H1 (cell line): ENCODE results near the gene SLC5A9. TPM values are rescaled to one million over a fixed set of nuclear protein-coding genes. Genes with fewer than 3 reads are reported as not detected.

Source experiments
- CTCF ChIA-PET: fragments of 300-600 bp; sonication (Branson Sonifier 250); formaldehyde crosslinking; loops from one replicate; lab custom pipeline; 2021; ENCODE audit not compliant: partially characterized antibody; lab: Charles Lee
- POLR2A ChIA-PET: fragments of 300-600 bp; sonication (Branson Sonifier 250); formaldehyde crosslinking; loops from one replicate; lab custom pipeline; 2021; ENCODE audit warnings: inconsistent platforms; ENCODE audit not compliant: partially characterized antibody; lab: Charles Lee
- DNase-seq, 2 experiments: peaks; one replicate each; pipeline versions ENCODE4 v3.0.0 to v3.0.0-alpha.2; 2010 to 2022; ENCODE audit warnings: low spot score in 2 of 2, low read depth in 1 of 2, mixed read lengths in 1 of 2
- FAIRE-seq: peaks from 2 replicates; lab custom pipeline; 2011; peaks lifted over from hg19 to GRCh38; lab: Jason Lieb, UNC
- H2AFZ ChIP-seq: 2 replicates; pipeline ENCODE4 v1.8.1; 2012; ENCODE audit warnings: low read length, inconsistent platforms
- H2AK5ac ChIP-seq: 2 replicates; pipeline ENCODE4 v1.6.1; 2013; ENCODE audit warnings: low read depth, low read length
- H2BK120ac ChIP-seq: replicated peaks from 2 replicates; pipeline ENCODE3; 2013; ENCODE audit warnings: low read depth, low read length, inconsistent platforms
- H2BK12ac ChIP-seq: 2 replicates; pipeline ENCODE4 v1.6.1; 2013; ENCODE audit warnings: low read depth, low read length
- H2BK15ac ChIP-seq: 2 replicates; pipeline ENCODE4 v1.6.1; 2013; ENCODE audit warnings: low read length
- H2BK20ac ChIP-seq: 2 replicates; pipeline ENCODE4 v1.6.1; 2013; ENCODE audit warnings: low read length
- H2BK5ac ChIP-seq: 2 replicates; pipeline ENCODE4 v1.6.1; 2013; ENCODE audit warnings: low read depth, low read length
- H3K14ac ChIP-seq: 2 replicates; pipeline ENCODE4 v1.6.1; 2013; ENCODE audit warnings: inconsistent platforms; ENCODE audit not compliant: insufficient read length
- H3K18ac ChIP-seq: 2 replicates; pipeline ENCODE4 v1.6.1; 2013; ENCODE audit warnings: low read length; ENCODE audit errors: extremely low read depth
- H3K23ac ChIP-seq: 2 replicates; pipeline ENCODE4 v1.6.1; 2013; ENCODE audit warnings: inconsistent platforms; ENCODE audit not compliant: insufficient read length
- H3K23me2 ChIP-seq: 2 replicates; pipeline ENCODE4 v1.6.1; 2013; ENCODE audit warnings: low read depth, low read length
- H3K27ac ChIP-seq: 2 replicates; pipeline ENCODE4 v1.6.1; 2011; ENCODE audit warnings: low read depth, low read length, inconsistent platforms
- H3K27me3 ChIP-seq, 4 experiments: replicated peaks in 1 of 4; 1 replicate in 1 of 4; 2 replicates in 3 of 4; pipeline versions ENCODE4 v1.6.1 to v1.8.1; 2011 to 2013; ENCODE audit warnings: low read length in 3 of 4, mild to moderate bottlenecking in 3 of 4, inconsistent platforms in 2 of 4, mixed read lengths in 2 of 4, moderate library complexity in 1 of 4; ENCODE audit not compliant: control insufficient read depth in 3 of 4, insufficient read depth in 3 of 4; ENCODE audit errors: extremely low read depth in 1 of 4
- H3K36me3 ChIP-seq, 4 experiments: 2 replicates each; pipeline versions ENCODE4 v1.6.1 to v1.8.1; 2011 to 2013; ENCODE audit warnings: mild to moderate bottlenecking in 4 of 4, low read length in 3 of 4, moderate library complexity in 2 of 4, control low read depth in 1 of 4, inconsistent platforms in 1 of 4; ENCODE audit not compliant: insufficient read depth in 4 of 4, control insufficient read depth in 2 of 4
- H3K4ac ChIP-seq: replicated peaks from 2 replicates; pipeline ENCODE3; 2013; ENCODE audit warnings: low read length, low read depth, mixed read lengths, inconsistent platforms; ENCODE audit not compliant: insufficient read length
- H3K4me1 ChIP-seq, 4 experiments: replicated peaks in 1 of 4; 1 replicate in 1 of 4; 2 replicates in 3 of 4; pipeline versions ENCODE4 v1.6.1 to v1.8.1; 2011 to 2013; ENCODE audit warnings: low read length in 3 of 4, inconsistent platforms in 2 of 4, mixed read lengths in 1 of 4; ENCODE audit not compliant: insufficient read depth in 4 of 4, control insufficient read depth in 3 of 4
- H3K4me2 ChIP-seq, 2 experiments: 2 replicates each; pipeline versions ENCODE4 v1.6.1 to v1.8.1; 2011 to 2013; ENCODE audit warnings: low read depth in 2 of 2, low read length in 2 of 2, control low read depth in 1 of 2, inconsistent platforms in 1 of 2, mild to moderate bottlenecking in 1 of 2; ENCODE audit not compliant: insufficient read depth in 1 of 2
- H3K4me3 ChIP-seq, 4 experiments: fragments of 200-600, 300-600 bp in 1 of 4; sonication (generic), shearing (Covaris generic), sonication (Bioruptor Twin) in 1 of 4; 2 replicates each; pipeline versions ENCODE4 v1.5.1 to v1.8.1; 2011 to 2016; ENCODE audit warnings: low read length in 4 of 4, low read depth in 3 of 4, control low read depth in 2 of 4, inconsistent platforms in 2 of 4, mild to moderate bottlenecking in 2 of 4, mixed read lengths in 1 of 4, moderate library complexity in 1 of 4; ENCODE audit not compliant: insufficient read depth in 2 of 4; ENCODE audit errors: extremely low read depth in 1 of 4
- H3K56ac ChIP-seq: replicated peaks from 2 replicates; pipeline ENCODE3; 2013; ENCODE audit warnings: low read depth, mild to moderate bottlenecking, mixed read lengths, low read length, inconsistent platforms; ENCODE audit not compliant: insufficient read length
- H3K79me1 ChIP-seq: 2 replicates; pipeline ENCODE4 v1.6.1; 2013; ENCODE audit warnings: low read depth, low read length, control low read depth
- H3K79me2 ChIP-seq, 2 experiments: 2 replicates each; pipeline versions ENCODE4 v1.6.1 to v1.8.1; 2012 to 2013; ENCODE audit warnings: low read length in 2 of 2, mild to moderate bottlenecking in 2 of 2, inconsistent platforms in 1 of 2; ENCODE audit not compliant: insufficient read depth in 2 of 2, control insufficient read depth in 1 of 2
- H3K9ac ChIP-seq, 4 experiments: replicated peaks in 1 of 4; 1 replicate in 1 of 4; 2 replicates in 3 of 4; pipeline versions ENCODE4 v1.6.1 to v1.8.1; 2011 to 2013; ENCODE audit warnings: low read depth in 3 of 4, low read length in 3 of 4, control low read depth in 2 of 4, mild to moderate bottlenecking in 2 of 4, moderate library complexity in 2 of 4, inconsistent platforms in 1 of 4; ENCODE audit errors: extremely low read depth in 1 of 4
- H3K9me3 ChIP-seq, 2 experiments: 2 replicates each; pipeline versions ENCODE4 v1.6.1 to v1.8.1; 2012 to 2013; ENCODE audit warnings: mild to moderate bottlenecking in 2 of 2, moderate library complexity in 2 of 2, control low read depth in 1 of 2, inconsistent platforms in 1 of 2, low read depth in 1 of 2, low read length in 1 of 2, mixed read lengths in 1 of 2; ENCODE audit not compliant: insufficient read depth in 2 of 2
- H4K20me1 ChIP-seq, 2 experiments: replicated peaks in 1 of 2; 2 replicates each; pipeline versions ENCODE3 to v1.8.1; 2011 to 2013; ENCODE audit warnings: inconsistent platforms in 2 of 2, low read length in 2 of 2, mild to moderate bottlenecking in 1 of 2; ENCODE audit not compliant: insufficient read depth in 2 of 2, control insufficient read depth in 1 of 2
- H4K5ac ChIP-seq: 2 replicates; pipeline ENCODE4 v1.6.1; 2013; ENCODE audit warnings: low read length, low read depth, mixed read lengths, inconsistent platforms; ENCODE audit not compliant: insufficient read length
- H4K8ac ChIP-seq: 2 replicates; pipeline ENCODE4 v1.8.0; 2013; ENCODE audit warnings: mild to moderate bottlenecking, moderate library complexity, low read length, inconsistent platforms; ENCODE audit not compliant: insufficient read depth; ENCODE audit errors: extremely low read depth
- H4K91ac ChIP-seq: replicated peaks from 2 replicates; pipeline ENCODE3; 2013; ENCODE audit warnings: low read length, mixed read lengths, inconsistent platforms; ENCODE audit not compliant: insufficient read length
- CBX5 ChIP-seq: fragments of 300-800, 300-1000 bp; sonication (generic); IDR thresholded peaks from 2 replicates; pipeline ENCODE4 v1.7.1; 2016; ENCODE audit warnings: antibody characterized with exemption, low read length, low read depth
- EGR1 ChIP-seq: IDR thresholded peaks from 2 replicates; pipeline ENCODE4 v1.6.1; 2011; ENCODE audit warnings: low read depth, low read length, borderline replicate concordance
- EZH2 ChIP-seq: fragments of 200-600 bp; sonication (generic); IDR thresholded peaks from 2 replicates; pipeline ENCODE4 v1.7.1; 2012; ENCODE audit warnings: low read depth, mild to moderate bottlenecking, moderate library complexity, low read length, inconsistent platforms; ENCODE audit not compliant: severe bottlenecking
- KDM5A ChIP-seq: fragments of 200-600 bp; IDR thresholded peaks from 2 replicates; pipeline ENCODE4 v1.7.1; 2012; ENCODE audit warnings: mild to moderate bottlenecking, low read length, inconsistent platforms, mixed read lengths
- MAFK ChIP-seq: IDR thresholded peaks from 2 replicates; pipeline ENCODE4 v1.6.1; 2012; ENCODE audit warnings: low read depth, mild to moderate bottlenecking, improper control_type of control experiment, low read length
- PHF8 ChIP-seq: fragments of 200-600 bp; sonication (generic); conservative IDR thresholded peaks from 2 replicates; pipeline ENCODE4 v1.7.1; 2012; ENCODE audit warnings: low read depth, mild to moderate bottlenecking, inconsistent platforms, low read length, moderate library complexity
- RAD21 ChIP-seq, 2 experiments: IDR thresholded peaks in 1 of 2; conservative IDR thresholded peaks in 1 of 2; 2 replicates each; pipeline ENCODE4 v1.6.1; 2011; ENCODE audit warnings: low read depth in 2 of 2, low read length in 2 of 2, improper control_type of control experiment in 1 of 2, inconsistent platforms in 1 of 2, mild to moderate bottlenecking in 1 of 2, moderate library complexity in 1 of 2
- RNF2 ChIP-seq: fragments of 200-900, 300-1000 bp; sonication (generic); IDR thresholded peaks from 2 replicates; pipeline ENCODE4 v1.7.1; 2016; ENCODE audit warnings: borderline replicate concordance, low read depth, mild to moderate bottlenecking, antibody characterized with exemption, low read length; ENCODE audit not compliant: poor library complexity, severe bottlenecking; ENCODE audit errors: missing control alignments
- SIN3A ChIP-seq, 2 experiments: IDR thresholded peaks in 1 of 2; conservative IDR thresholded peaks in 1 of 2; 2 replicates each; pipeline ENCODE4 v1.6.1; 2011 to 2012; ENCODE audit warnings: low read length in 2 of 2, improper control_type of control experiment in 1 of 2, low read depth in 1 of 2, mild to moderate bottlenecking in 1 of 2
- SIX5 ChIP-seq: IDR thresholded peaks from 2 replicates; pipeline ENCODE4 v1.6.1; 2011; ENCODE audit warnings: mild to moderate bottlenecking, low read depth, low read length
- SP2 ChIP-seq: IDR thresholded peaks from 2 replicates; pipeline ENCODE4 v1.6.1; 2012; ENCODE audit warnings: mild to moderate bottlenecking, low read length, inconsistent platforms
- TCF12 ChIP-seq: IDR thresholded peaks from 2 replicates; pipeline ENCODE4 v1.6.1; 2011; ENCODE audit warnings: low read depth, mild to moderate bottlenecking, low read length
- TEAD4 ChIP-seq: IDR thresholded peaks from 2 replicates; pipeline ENCODE4 v1.6.1; 2012; ENCODE audit warnings: low read depth, low read length, inconsistent platforms, mixed read lengths
- WGBS, 2 experiments: shearing (Covaris generic) in 1 of 2; methylation state at CpG; one replicate each; pipeline versions ENCODE4 v1.1.6 to v1.1.7; 2013 to 2015; ENCODE audit warnings: low lambda C conversion rate in 2 of 2, mixed read lengths in 2 of 2, inconsistent platforms in 1 of 2, low coverage in 1 of 2, missing lambda C conversion rate in 1 of 2; ENCODE audit not compliant: insufficient replicate concordance in 2 of 2, insufficient coverage in 1 of 2, insufficient read length in 1 of 2; ENCODE audit errors: extremely low coverage in 1 of 2, missing lambda C conversion rate in 1 of 2; 5-methylcytosine and 5-hydroxymethylcytosine counted together
- polyA plus RNA-seq, 7 experiments: library from polyadenylated mRNA; depleted of rRNA in 3 of 7; stranded (reverse) in 5 of 7; unstranded in 2 of 7; fragments of >200 nt in 5 of 7; fragments of 200-250 nt in 2 of 7; gene quantifications; 1 replicate in 5 of 7; 2 replicates in 1 of 7; 4 replicates in 1 of 7; pipeline versions ENCODE4 v1.2.1 to v1.2.3, GENCODE V29; 2011 to 2013; ENCODE audit warnings: missing spikeins in 2 of 7, mixed read lengths in 2 of 7
- total RNA-seq: library from RNA; stranded (reverse); fragmentation: NEBNext Ultra II Directional; extraction: Animal tissue kit (Norgen Biotek cat#: 25700); gene quantifications from 2 replicates; pipeline ENCODE4 v1.2.1, GENCODE V29; 2021

The SLC5A9 gene
- total and polyA plus RNA-seq, 2 of the 8 experiments (the other 6 are each of a cell fraction or from before 2014, with no cell fraction given) = 0.03 TPM; not detected in 1

DNA sequence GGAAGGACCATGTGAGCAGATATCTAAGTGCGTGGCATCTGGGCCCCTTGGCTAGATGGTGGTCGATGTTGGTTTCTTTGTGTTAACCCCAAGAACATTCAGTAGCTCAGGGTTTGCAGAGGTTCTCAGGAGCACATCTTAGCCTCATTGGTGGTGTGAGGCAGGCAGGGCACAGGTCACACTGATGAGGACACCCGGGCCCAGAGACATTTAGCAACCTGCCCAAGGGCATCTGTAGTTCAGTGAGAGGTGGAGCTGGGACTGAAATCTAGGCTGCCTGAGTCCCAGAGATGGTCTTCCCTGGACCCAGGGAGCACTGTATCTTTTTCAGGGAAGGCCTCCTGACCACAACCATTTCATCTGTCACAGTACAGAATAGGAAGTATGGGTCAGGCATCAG lies 859 bp upstream of the SLC5A9 start:
- no peak for FAIRE-seq
- WGBS, 2 experiments = 90% methylated on average over 3 of the region's 3 CpGs; no CpG with 5 or more reads in 1 of the 2 experiments
- H2AFZ ChIP-seq = no peak overlapping the region
- H3K4ac ChIP-seq = no peak overlapping the region
- H4K91ac ChIP-seq = no peak overlapping the region
- H2BK15ac ChIP-seq = no peak overlapping the region
- ChIA-PET POLR2A (no interaction called here), CTCF (interaction anchor here (0.9 to 1.7 kb wide), 5 partner anchors 14 to 26 kb away, joined by 3 to 6 read pairs (median 3); no protein-coding TSS in a partner anchor)
- no peaks in the 10 kb centered on the region for H3K4me1 ChIP-seq
- no peaks in the 10 kb centered on the region for H3K79me1 ChIP-seq
- H2AK5ac ChIP-seq = no peak overlapping the region
- H4K8ac ChIP-seq = no peak overlapping the region
- no peaks in the 10 kb centered on the region; the same call in 1 of the 2 replicates for H3K23me2 ChIP-seq
- H3K14ac ChIP-seq = no peak overlapping the region
- no peaks in the 10 kb centered on the region for H3K9me3 ChIP-seq
- no peaks in the 10 kb centered on the region for H3K79me2 ChIP-seq
- no peak overlapping the region for H2BK120ac ChIP-seq
- H3K36me3 ChIP-seq = no peaks in the 10 kb centered on the region
- no peak overlapping the region for H4K5ac ChIP-seq
- no peak overlapping the region for H3K9ac ChIP-seq
- no peak overlapping the region for H3K4me3 ChIP-seq
- H2BK5ac ChIP-seq = no peak overlapping the region
- no peak overlapping the region for H2BK20ac ChIP-seq
- no peak overlapping the region for H3K23ac ChIP-seq
- no peak overlapping the region for H3K27ac ChIP-seq
- H3K56ac ChIP-seq = no peak overlapping the region
- H4K20me1 ChIP-seq = no peaks in the 10 kb centered on the region
- no peak overlapping the region for H3K4me2 ChIP-seq
- H2BK12ac ChIP-seq = no peak overlapping the region
- no peaks in the 10 kb centered on the region for H3K27me3 ChIP-seq
- no peak for DNase-seq
- no peak overlapping the region for H3K18ac ChIP-seq
- TF ChIP-seq TEAD4 (no peak), SIX5 (no peak), EZH2 (no peak), SP2 (no peak), RNF2 (no peak), TCF12 (no peak), SIN3A (conservative IDR thresholded peaks at IDR 0.05 in 1 of 2, IDR thresholded peaks at IDR 0.05 in 1 of 2; ENCODE audit: low read depth in 1 of 2, low read length in 2 of 2) (no peak), MAFK (no peak), RAD21 (IDR thresholded peaks at IDR 0.05 in 1 of 2, conservative IDR thresholded peaks at IDR 0.05 in 1 of 2; ENCODE audit: low read depth in 2 of 2, low read length in 2 of 2) (no peak), PHF8 (no peak), KDM5A (no peak), EGR1 (no peak), CBX5 (no peak)
